SK-N-SH (cell line): ENCODE measurements around the gene ITGA1. TPM values are rescaled to one million over a fixed set of nuclear protein-coding genes. Genes with fewer than 3 reads are reported as not detected.

Experiments
- CTCF ChIA-PET: fragments of 300-600, 350-600 bp; formaldehyde crosslinking; extraction: SDS; loops from one replicate; lab custom pipeline; 2021; lab: Yijun Ruan, JAX
- POLR2A ChIA-PET: fragments of 350-600 bp; sonication (Branson Sonifier 250); formaldehyde crosslinking; extraction: SDS; loops from one replicate; lab custom pipeline; 2020; ENCODE audit warnings: antibody characterized with exemption, inconsistent platforms; lab: Yijun Ruan, JAX
- DNase-seq: peaks from one replicate; pipeline ENCODE4 v3.0.0; 2012
- H2AFZ ChIP-seq: fragments of 200-600 bp; sonication (generic); 2 replicates; pipeline ENCODE4 v1.8.1; 2016; ENCODE audit warnings: antibody characterized with exemption, mild to moderate bottlenecking, low read depth
- H3F3A ChIP-seq: fragments of 200-600 bp; sonication (generic); replicated peaks from 2 replicates; pipeline ENCODE3; 2016; ENCODE audit warnings: antibody characterized with exemption, mild to moderate bottlenecking; ENCODE audit not compliant: insufficient read depth
- H3K27ac ChIP-seq, 2 experiments: fragments of 200-500 bp in 1 of 2; fragments of 200-600 bp in 1 of 2; sonication (Bioruptor generic) in 1 of 2; sonication (generic), shearing (Covaris generic) in 1 of 2; 2 replicates each; pipeline versions ENCODE4 v1.5.1 to v1.6.1; 2014 to 2016; ENCODE audit warnings: low read depth in 2 of 2, inconsistent platforms in 1 of 2, low read length in 1 of 2, mild to moderate bottlenecking in 1 of 2, mixed read lengths in 1 of 2
- H3K27me3 ChIP-seq: fragments of 200-600 bp; sonication (generic), shearing (Covaris generic); 2 replicates; pipeline ENCODE4 v1.6.1; 2016; ENCODE audit warnings: mixed run types; ENCODE audit not compliant: insufficient read depth
- H3K36me3 ChIP-seq, 2 experiments: fragments of 200-500 bp in 1 of 2; fragments of 200-600 bp in 1 of 2; sonication (Bioruptor generic) in 1 of 2; sonication (generic) in 1 of 2; replicated peaks in 1 of 2; 2 replicates each; pipeline versions ENCODE3 to v1.5.1; 2014 to 2016; ENCODE audit warnings: low read length in 1 of 2, mild to moderate bottlenecking in 1 of 2; ENCODE audit not compliant: insufficient read depth in 2 of 2, control insufficient read depth in 1 of 2
- H3K4me1 ChIP-seq, 2 experiments: fragments of 200-500 bp in 1 of 2; fragments of 200-600 bp in 1 of 2; sonication (Bioruptor generic) in 1 of 2; sonication (generic), shearing (Covaris generic) in 1 of 2; 2 replicates each; pipeline versions ENCODE4 v1.5.1 to v1.6.1; 2014 to 2016; ENCODE audit warnings: low read depth in 1 of 2, low read length in 1 of 2, mixed run types in 1 of 2; ENCODE audit not compliant: insufficient read depth in 2 of 2, control insufficient read depth in 1 of 2
- H3K4me2 ChIP-seq: fragments of 200-600 bp; sonication (generic), shearing (Covaris generic); 2 replicates; pipeline ENCODE4 v1.6.1; 2017; ENCODE audit warnings: mixed run types
- H3K4me3 ChIP-seq, 2 experiments: fragments of 200-500 bp in 1 of 2; fragments of 200-600 bp in 1 of 2; sonication (Bioruptor generic) in 1 of 2; sonication (generic), shearing (Covaris generic) in 1 of 2; 2 replicates each; pipeline versions ENCODE4 v1.5.1 to v1.8.1; 2014 to 2016; ENCODE audit warnings: low read depth in 2 of 2, inconsistent platforms in 1 of 2, low read length in 1 of 2, mild to moderate bottlenecking in 1 of 2, mixed read lengths in 1 of 2, moderate library complexity in 1 of 2
- H3K79me2 ChIP-seq: fragments of 200-600 bp; sonication (generic); 2 replicates; pipeline ENCODE4 v1.8.1; 2017; ENCODE audit warnings: mild to moderate bottlenecking; ENCODE audit not compliant: insufficient read depth
- H3K9ac ChIP-seq: fragments of 200-600 bp; sonication (generic); 2 replicates; pipeline ENCODE4 v1.6.1; 2017; ENCODE audit warnings: mixed run types
- H3K9me2 ChIP-seq: fragments of 200-600 bp; sonication (generic); 2 replicates; pipeline ENCODE4 v1.6.1; 2017; ENCODE audit warnings: mixed run types
- H3K9me3 ChIP-seq: fragments of 200-600 bp; sonication (generic); 2 replicates; pipeline ENCODE4 v1.6.1; 2017; ENCODE audit warnings: mixed run types, mild to moderate bottlenecking, moderate library complexity
- H4K20me1 ChIP-seq: fragments of 200-600 bp; sonication (generic); 2 replicates; pipeline ENCODE4 v1.6.1; 2017; ENCODE audit warnings: mild to moderate bottlenecking, mixed run types; ENCODE audit not compliant: insufficient read depth
- CHD2 ChIP-seq: fragments of 150-350 bp; IDR thresholded peaks from 2 replicates; pipeline ENCODE4 v1.6.1; 2018; ENCODE audit warnings: low read length; ENCODE audit not compliant: partially characterized antibody
- ELF1 ChIP-seq: IDR thresholded peaks from 2 replicates; pipeline ENCODE4 v1.4.0; 2012
- EP300 ChIP-seq, 2 experiments: IDR thresholded peaks; 2 replicates each; pipeline versions ENCODE4 v1.4.0 to v1.6.1; 2012; ENCODE audit warnings: borderline replicate concordance in 1 of 2, low read depth in 1 of 2, low read length in 1 of 2
- EZH2phosphoT487 ChIP-seq: fragments of 200-600 bp; sonication (generic); IDR thresholded peaks from 2 replicates; pipeline ENCODE4 v1.6.1; 2017; ENCODE audit warnings: low read depth, mixed run types, mild to moderate bottlenecking, antibody characterized with exemption, moderate library complexity, borderline replicate concordance
- FOSL2 ChIP-seq: IDR thresholded peaks from 2 replicates; pipeline ENCODE4 v1.4.0; 2012; ENCODE audit warnings: low read depth, mild to moderate bottlenecking, moderate library complexity, borderline replicate concordance
- FOXJ3 ChIP-seq: sonication (generic); formaldehyde crosslinking; IDR thresholded peaks from 2 replicates; pipeline ENCODE4 v1.5.1; 2020; ENCODE audit warnings: mild to moderate bottlenecking, missing genetic modification reagents
- GABPA ChIP-seq: IDR thresholded peaks from 2 replicates; pipeline ENCODE4 v1.4.0; 2012; ENCODE audit warnings: low read depth, mild to moderate bottlenecking
- GATA2 ChIP-seq: sonication (generic); formaldehyde crosslinking; IDR thresholded peaks from 2 replicates; pipeline ENCODE4 v1.5.0; 2020; ENCODE audit warnings: mild to moderate bottlenecking, missing genetic modification reagents
- MXI1 ChIP-seq: IDR thresholded peaks from 2 replicates; pipeline ENCODE4 v1.6.1; 2012; ENCODE audit warnings: mild to moderate bottlenecking, low read depth, low read length, improper control_type of control experiment
- NRF1 ChIP-seq: IDR thresholded peaks from 2 replicates; pipeline ENCODE4 v1.6.1; 2012; ENCODE audit warnings: low read depth, mild to moderate bottlenecking, low read length
- POLR2AphosphoS5 ChIP-seq: IDR thresholded peaks from 2 replicates; pipeline ENCODE4 v1.6.1; 2012; ENCODE audit warnings: low read depth, low read length
- RCOR1 ChIP-seq: fragments of 150-350 bp; IDR thresholded peaks from 2 replicates; pipeline ENCODE4 v1.6.1; 2017; ENCODE audit warnings: antibody characterized with exemption, low read length
- SIN3A ChIP-seq: IDR thresholded peaks from 2 replicates; pipeline ENCODE4 v1.6.1; 2012; ENCODE audit warnings: low read depth, mild to moderate bottlenecking, low read length, moderate library complexity, borderline replicate concordance
- TAF1 ChIP-seq: IDR thresholded peaks from 2 replicates; pipeline ENCODE4 v1.6.1; 2012; ENCODE audit warnings: low read depth, mild to moderate bottlenecking, low read length, moderate library complexity, borderline replicate concordance
- TCF12 ChIP-seq: IDR thresholded peaks from 2 replicates; pipeline ENCODE4 v1.4.0; 2012
- TEAD4 ChIP-seq: IDR thresholded peaks from 2 replicates; pipeline ENCODE4 v1.4.0; 2012; ENCODE audit warnings: mild to moderate bottlenecking, borderline replicate concordance; ENCODE audit not compliant: insufficient read depth
- YY1 ChIP-seq: IDR thresholded peaks from 2 replicates; pipeline ENCODE4 v1.4.0; 2012; ENCODE audit warnings: low read depth, mild to moderate bottlenecking
- WGBS: methylation state at CpG from one replicate; pipeline ENCODE4 v1.1.6; 2017; ENCODE audit warnings: low lambda C conversion rate; 5-methylcytosine and 5-hydroxymethylcytosine counted together
- polyA plus RNA-seq, 3 experiments: library from polyadenylated mRNA; depleted of rRNA; stranded (reverse); fragments of >200 nt; gene quantifications; 2 replicates each; pipeline ENCODE4 v1.2.3, GENCODE V29; 2012
- TF ChIP-seq, protein P1 (sequence below): fragments of 150-350 bp; IDR thresholded peaks from 2 replicates; pipeline ENCODE4 v1.6.1; 2016; ENCODE audit warnings: mild to moderate bottlenecking, low read depth, low read length
- TF ChIP-seq, protein P2 (sequence below): fragments of 150-350 bp; IDR thresholded peaks from 2 replicates; pipeline ENCODE4 v1.6.1; 2017; ENCODE audit warnings: antibody characterized with exemption, low read length, low read depth, borderline replicate concordance
- TF ChIP-seq, protein P3 (sequence below): IDR thresholded peaks from 2 replicates; pipeline ENCODE4 v1.4.0; 2012; ENCODE audit warnings: low read depth
- TF ChIP-seq, protein P4 (sequence below): IDR thresholded peaks from 2 replicates; pipeline ENCODE4 v1.4.0; 2012; ENCODE audit warnings: low read depth, borderline replicate concordance
- TF ChIP-seq, protein P5 (sequence below): IDR thresholded peaks from 2 replicates; pipeline ENCODE4 v1.6.1; 2012; ENCODE audit warnings: mild to moderate bottlenecking, low read depth, low read length, moderate library complexity

ITGA1 gene
- polyA plus RNA-seq, 1 of the 3 experiments (the other 2 are of a cell fraction), result 7.7 TPM

DNA sequence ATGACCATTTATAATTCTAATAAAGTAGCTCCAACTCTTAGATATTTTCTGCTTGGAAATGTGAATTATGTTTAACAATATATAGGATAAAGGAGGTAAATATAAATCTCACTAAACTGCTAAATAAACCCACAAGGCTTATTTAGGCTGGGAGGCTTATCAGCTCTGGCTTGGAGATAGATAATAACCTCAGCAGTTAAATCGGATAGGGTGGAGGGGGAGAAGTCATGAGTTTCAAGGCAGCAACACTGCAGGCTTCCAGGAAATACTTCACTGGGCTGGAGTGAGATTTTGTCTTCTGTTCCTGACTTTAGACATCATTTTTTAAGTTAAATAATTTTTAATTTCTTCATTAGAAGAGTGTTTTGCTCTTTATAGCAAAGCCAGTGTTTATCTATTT is 121.5 kb downstream of the ITGA1 start:
- Histone ChIP-seq H3K4me2 (no peak overlapping the region), H3K4me3 (no peak overlapping the region), H3K27me3 (no peaks in the 10 kb centered on the region), H3F3A (peaks cover 24% of the 10 kb centered on the region), H3K79me2 (no peaks in the 10 kb centered on the region), H3K36me3 (no peaks in the 10 kb centered on the region), H3K9ac (no peak overlapping the region), H3K9me2 (no peaks in the 10 kb centered on the region; the same call in 1 of the 2 replicates), H3K27ac (peak overlapping the region in 1 of 2 experiments; percentile 94; a peak in 2 of 4 replicates), H4K20me1 (no peaks in the 10 kb centered on the region), H3K9me3 (no peaks in the 10 kb centered on the region), H2AFZ (no peak overlapping the region), H3K4me1 (peaks cover 0 to 20% of the 10 kb centered on the region in 2 experiments; a peak in 2 of 4 replicates)
- WGBS, result 52% methylated on average over 1 of the region's 1 CpG
- ChIA-PET CTCF (interaction anchor here (1.0 to 1.3 kb wide), 3 partner anchors 10 to 122 kb away, joined by 3 to 5 read pairs (median 3); partner anchors contain the start of genes ITGA1 and PELO), POLR2A (no interaction called here)
- peak; percentile 51 for DNase-seq
- TF ChIP-seq CHD2, result no peak
- TF ChIP-seq RCOR1, result 0 out of 2 replicates have a peak, but pooled peaks have one; percentile 43
- no peak for TF ChIP-seq FOSL2
- TF ChIP-seq, protein P1, sequence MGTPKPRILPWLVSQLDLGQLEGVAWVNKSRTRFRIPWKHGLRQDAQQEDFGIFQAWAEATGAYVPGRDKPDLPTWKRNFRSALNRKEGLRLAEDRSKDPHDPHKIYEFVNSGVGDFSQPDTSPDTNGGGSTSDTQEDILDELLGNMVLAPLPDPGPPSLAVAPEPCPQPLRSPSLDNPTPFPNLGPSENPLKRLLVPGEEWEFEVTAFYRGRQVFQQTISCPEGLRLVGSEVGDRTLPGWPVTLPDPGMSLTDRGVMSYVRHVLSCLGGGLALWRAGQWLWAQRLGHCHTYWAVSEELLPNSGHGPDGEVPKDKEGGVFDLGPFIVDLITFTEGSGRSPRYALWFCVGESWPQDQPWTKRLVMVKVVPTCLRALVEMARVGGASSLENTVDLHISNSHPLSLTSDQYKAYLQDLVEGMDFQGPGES, result no peak
- no peak for TF ChIP-seq EZH2phosphoT487
- peak; percentile 57 for TF ChIP-seq GATA2 (CRISPR knock-in tag)
- no peak for TF ChIP-seq TEAD4
- no peak for TF ChIP-seq FOXJ3 (CRISPR knock-in tag)
- peak in 1 of 2 experiments; percentile 33; a peak in 1 of 4 replicates for TF ChIP-seq EP300 (IDR thresholded peaks at IDR 0.05; ENCODE audit: borderline replicate concordance in 1 of 2, low read depth in 1 of 2, low read length in 1 of 2)
- peak; percentile 29; the same call in 1 of the 2 replicates for TF ChIP-seq MXI1
- TF ChIP-seq, protein P2, sequence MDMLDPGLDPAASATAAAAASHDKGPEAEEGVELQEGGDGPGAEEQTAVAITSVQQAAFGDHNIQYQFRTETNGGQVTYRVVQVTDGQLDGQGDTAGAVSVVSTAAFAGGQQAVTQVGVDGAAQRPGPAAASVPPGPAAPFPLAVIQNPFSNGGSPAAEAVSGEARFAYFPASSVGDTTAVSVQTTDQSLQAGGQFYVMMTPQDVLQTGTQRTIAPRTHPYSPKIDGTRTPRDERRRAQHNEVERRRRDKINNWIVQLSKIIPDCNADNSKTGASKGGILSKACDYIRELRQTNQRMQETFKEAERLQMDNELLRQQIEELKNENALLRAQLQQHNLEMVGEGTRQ, result no peak
- no peak for TF ChIP-seq ELF1
- TF ChIP-seq, protein P3, sequence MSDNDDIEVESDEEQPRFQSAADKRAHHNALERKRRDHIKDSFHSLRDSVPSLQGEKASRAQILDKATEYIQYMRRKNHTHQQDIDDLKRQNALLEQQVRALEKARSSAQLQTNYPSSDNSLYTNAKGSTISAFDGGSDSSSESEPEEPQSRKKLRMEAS, result no peak
- TF ChIP-seq TAF1, result no peak
- TF ChIP-seq NRF1, result no peak
- no peak for TF ChIP-seq GABPA
- TF ChIP-seq, protein P4, sequence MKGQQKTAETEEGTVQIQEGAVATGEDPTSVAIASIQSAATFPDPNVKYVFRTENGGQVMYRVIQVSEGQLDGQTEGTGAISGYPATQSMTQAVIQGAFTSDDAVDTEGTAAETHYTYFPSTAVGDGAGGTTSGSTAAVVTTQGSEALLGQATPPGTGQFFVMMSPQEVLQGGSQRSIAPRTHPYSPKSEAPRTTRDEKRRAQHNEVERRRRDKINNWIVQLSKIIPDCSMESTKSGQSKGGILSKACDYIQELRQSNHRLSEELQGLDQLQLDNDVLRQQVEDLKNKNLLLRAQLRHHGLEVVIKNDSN, result no peak
- no peak for TF ChIP-seq TCF12
- TF ChIP-seq, protein P5, sequence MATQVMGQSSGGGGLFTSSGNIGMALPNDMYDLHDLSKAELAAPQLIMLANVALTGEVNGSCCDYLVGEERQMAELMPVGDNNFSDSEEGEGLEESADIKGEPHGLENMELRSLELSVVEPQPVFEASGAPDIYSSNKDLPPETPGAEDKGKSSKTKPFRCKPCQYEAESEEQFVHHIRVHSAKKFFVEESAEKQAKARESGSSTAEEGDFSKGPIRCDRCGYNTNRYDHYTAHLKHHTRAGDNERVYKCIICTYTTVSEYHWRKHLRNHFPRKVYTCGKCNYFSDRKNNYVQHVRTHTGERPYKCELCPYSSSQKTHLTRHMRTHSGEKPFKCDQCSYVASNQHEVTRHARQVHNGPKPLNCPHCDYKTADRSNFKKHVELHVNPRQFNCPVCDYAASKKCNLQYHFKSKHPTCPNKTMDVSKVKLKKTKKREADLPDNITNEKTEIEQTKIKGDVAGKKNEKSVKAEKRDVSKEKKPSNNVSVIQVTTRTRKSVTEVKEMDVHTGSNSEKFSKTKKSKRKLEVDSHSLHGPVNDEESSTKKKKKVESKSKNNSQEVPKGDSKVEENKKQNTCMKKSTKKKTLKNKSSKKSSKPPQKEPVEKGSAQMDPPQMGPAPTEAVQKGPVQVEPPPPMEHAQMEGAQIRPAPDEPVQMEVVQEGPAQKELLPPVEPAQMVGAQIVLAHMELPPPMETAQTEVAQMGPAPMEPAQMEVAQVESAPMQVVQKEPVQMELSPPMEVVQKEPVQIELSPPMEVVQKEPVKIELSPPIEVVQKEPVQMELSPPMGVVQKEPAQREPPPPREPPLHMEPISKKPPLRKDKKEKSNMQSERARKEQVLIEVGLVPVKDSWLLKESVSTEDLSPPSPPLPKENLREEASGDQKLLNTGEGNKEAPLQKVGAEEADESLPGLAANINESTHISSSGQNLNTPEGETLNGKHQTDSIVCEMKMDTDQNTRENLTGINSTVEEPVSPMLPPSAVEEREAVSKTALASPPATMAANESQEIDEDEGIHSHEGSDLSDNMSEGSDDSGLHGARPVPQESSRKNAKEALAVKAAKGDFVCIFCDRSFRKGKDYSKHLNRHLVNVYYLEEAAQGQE, result no peak
- TF ChIP-seq POLR2AphosphoS5, result no peak
- no peak for TF ChIP-seq SIN3A
- no peak for TF ChIP-seq YY1
